ENCODE measurements around the gene TEX19. TPM values are rescaled to one million over a fixed set of nuclear protein-coding genes. Genes with fewer than 3 reads are reported as not detected.

Gene TEX19
- total and polyA plus RNA-seq, 9 of the 15 experiments (the other 6 are each of a cell fraction or from before 2014, with no cell fraction given): 0.10 to 4.9 (median 1.9) TPM

DNA sequence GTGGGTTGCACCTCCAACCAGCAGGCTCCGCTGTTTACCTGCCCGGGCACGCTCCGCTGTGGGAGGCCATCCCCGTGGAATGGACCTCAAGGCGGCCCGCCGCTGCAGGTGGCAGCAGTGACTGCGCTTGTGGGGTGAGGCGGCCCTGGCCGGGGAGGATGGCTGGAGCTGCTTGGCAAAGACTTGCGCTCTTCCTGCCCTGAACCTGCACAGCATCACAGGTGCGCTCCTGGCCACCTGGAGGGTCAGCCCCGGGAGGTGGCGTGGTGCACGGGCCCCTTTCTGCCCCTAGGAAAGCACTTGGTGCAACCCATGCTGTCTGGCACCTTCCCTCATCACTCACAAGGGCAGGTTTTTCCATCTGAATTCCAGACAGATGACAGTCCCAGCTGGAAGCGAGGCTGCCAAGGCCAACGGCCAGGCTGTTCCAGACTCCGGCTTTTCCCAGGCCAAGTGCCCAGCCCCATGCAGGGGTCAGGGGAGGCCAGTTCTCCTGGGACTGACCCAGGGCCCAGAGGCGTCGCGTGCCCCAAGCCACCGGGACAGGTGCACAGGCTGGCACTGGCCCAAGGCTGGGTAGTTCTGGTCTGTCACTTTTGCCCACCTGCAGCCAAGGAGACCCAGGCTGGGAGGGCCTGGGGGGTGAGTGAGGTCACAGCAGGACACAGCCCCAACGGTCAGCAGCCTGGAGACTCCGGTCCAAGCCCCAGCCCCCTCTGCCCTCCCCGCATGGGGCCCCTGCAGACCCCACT, 25.9 kb downstream of the TEX19 start:
- BruUV-seq (replicated peaks): no TSS peak
- intact Hi-C loops (cut with micrococcal nuclease) (no loop called here), in situ Hi-C loops (cut with MboI) (no loop called here)
- Histone ChIP-seq H3K9me1 (ENCODE audit: control insufficient read depth, insufficient read depth, low read length) (no peaks in the 10 kb centered on the region), H3K79me2 (ENCODE audit: control insufficient read depth, insufficient read depth, low read length) (no peaks in the 10 kb centered on the region), H3K9me3 (replicated peaks; ENCODE audit: control insufficient read depth, insufficient read depth, low read depth, low read length) (no peaks in the 10 kb centered on the region), H3K9ac (ENCODE audit: insufficient read depth in 1 of 2, low read depth in 2 of 2, low read length in 2 of 2) (peak overlapping the region in 1 of 2 experiments; percentile 61; a peak in 2 of 4 replicates), H3K27me3 (ENCODE audit: control insufficient read depth in 2 of 2, insufficient read depth in 2 of 2, low read length in 2 of 2) (peaks cover 0 to 7% of the 10 kb centered on the region in 2 experiments; a peak in 1 of 5 replicates), H3K4me1 (replicated peaks in 1 of 2; ENCODE audit: control insufficient read depth in 2 of 2, insufficient read depth in 2 of 2, low read length in 2 of 2) (peaks cover 3 to 63% of the 10 kb centered on the region in 2 experiments; a peak in 3 of 5 replicates), H3K27ac (ENCODE audit: extremely low read depth, low read depth, low read length) (no peak overlapping the region), H3K4me3 (no peak overlapping the region), H3K4me2 (ENCODE audit: insufficient read depth, low read length) (no peak overlapping the region), H3K36me3 (ENCODE audit: control insufficient read depth, insufficient read depth, low read length) (no peaks in the 10 kb centered on the region), H4K20me1 (replicated peaks; ENCODE audit: control insufficient read depth, insufficient read depth, low read length) (no peaks in the 10 kb centered on the region), H2AFZ (ENCODE audit: low read depth, low read length) (no peak overlapping the region)
- DNase-seq (ENCODE audit: extremely low read depth in 1 of 4, low spot score in 3 of 4) (peak in 3 of 4 experiments; percentile 23 to 43 (median 37)), FAIRE-seq (no peak), ATAC-seq (peak; percentile 58)
- WGBS (ENCODE audit: insufficient coverage, low coverage, missing lambda C conversion rate): 25% methylated on average over 24 of the region's 26 CpGs
- POLR2A ChIA-PET: interaction anchor here (0.7 kb wide), 1 partner anchor 18 kb away, joined by 3 read pairs; no protein-coding TSS in a partner anchor
- CTCF ChIA-PET (ENCODE audit: low intra/inter-chr PET ratio): interaction anchor here (0.6 kb wide), 1 partner anchor 148 kb away, joined by 3 read pairs; no protein-coding TSS in a partner anchor
- TF ChIP-seq ZFX (CRISPR knock-in tag; IDR thresholded peaks at IDR 0.05) (no peak), RAD21 (CRISPR knock-in tag; conservative IDR thresholded peaks at IDR 0.05 in 1 of 2, IDR thresholded peaks at IDR 0.05 in 1 of 2) (peak in 1 of 2 experiments; percentile 56; a peak in 2 of 4 replicates), CBFB (CRISPR knock-in tag; IDR thresholded peaks at IDR 0.05) (0 out of 2 replicates have a peak, but pooled peaks have one; percentile 27), SMC3 (conservative IDR thresholded peaks at IDR 0.05; ENCODE audit: insufficient read depth, low read depth, low read length) (0 out of 2 replicates have a peak, but pooled peaks have one; percentile 12), POLR2G (IDR thresholded peaks at IDR 0.05; ENCODE audit: low read depth, low read length) (0 out of 2 replicates have a peak, but pooled peaks have one; percentile 8)
- TF ChIP-seq, protein P1, sequence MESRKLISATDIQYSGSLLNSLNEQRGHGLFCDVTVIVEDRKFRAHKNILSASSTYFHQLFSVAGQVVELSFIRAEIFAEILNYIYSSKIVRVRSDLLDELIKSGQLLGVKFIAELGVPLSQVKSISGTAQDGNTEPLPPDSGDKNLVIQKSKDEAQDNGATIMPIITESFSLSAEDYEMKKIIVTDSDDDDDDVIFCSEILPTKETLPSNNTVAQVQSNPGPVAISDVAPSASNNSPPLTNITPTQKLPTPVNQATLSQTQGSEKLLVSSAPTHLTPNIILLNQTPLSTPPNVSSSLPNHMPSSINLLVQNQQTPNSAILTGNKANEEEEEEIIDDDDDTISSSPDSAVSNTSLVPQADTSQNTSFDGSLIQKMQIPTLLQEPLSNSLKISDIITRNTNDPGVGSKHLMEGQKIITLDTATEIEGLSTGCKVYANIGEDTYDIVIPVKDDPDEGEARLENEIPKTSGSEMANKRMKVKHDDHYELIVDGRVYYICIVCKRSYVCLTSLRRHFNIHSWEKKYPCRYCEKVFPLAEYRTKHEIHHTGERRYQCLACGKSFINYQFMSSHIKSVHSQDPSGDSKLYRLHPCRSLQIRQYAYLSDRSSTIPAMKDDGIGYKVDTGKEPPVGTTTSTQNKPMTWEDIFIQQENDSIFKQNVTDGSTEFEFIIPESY (CRISPR knock-in tag; IDR thresholded peaks at IDR 0.05): peak; percentile 85
- TF ChIP-seq, protein P2, sequence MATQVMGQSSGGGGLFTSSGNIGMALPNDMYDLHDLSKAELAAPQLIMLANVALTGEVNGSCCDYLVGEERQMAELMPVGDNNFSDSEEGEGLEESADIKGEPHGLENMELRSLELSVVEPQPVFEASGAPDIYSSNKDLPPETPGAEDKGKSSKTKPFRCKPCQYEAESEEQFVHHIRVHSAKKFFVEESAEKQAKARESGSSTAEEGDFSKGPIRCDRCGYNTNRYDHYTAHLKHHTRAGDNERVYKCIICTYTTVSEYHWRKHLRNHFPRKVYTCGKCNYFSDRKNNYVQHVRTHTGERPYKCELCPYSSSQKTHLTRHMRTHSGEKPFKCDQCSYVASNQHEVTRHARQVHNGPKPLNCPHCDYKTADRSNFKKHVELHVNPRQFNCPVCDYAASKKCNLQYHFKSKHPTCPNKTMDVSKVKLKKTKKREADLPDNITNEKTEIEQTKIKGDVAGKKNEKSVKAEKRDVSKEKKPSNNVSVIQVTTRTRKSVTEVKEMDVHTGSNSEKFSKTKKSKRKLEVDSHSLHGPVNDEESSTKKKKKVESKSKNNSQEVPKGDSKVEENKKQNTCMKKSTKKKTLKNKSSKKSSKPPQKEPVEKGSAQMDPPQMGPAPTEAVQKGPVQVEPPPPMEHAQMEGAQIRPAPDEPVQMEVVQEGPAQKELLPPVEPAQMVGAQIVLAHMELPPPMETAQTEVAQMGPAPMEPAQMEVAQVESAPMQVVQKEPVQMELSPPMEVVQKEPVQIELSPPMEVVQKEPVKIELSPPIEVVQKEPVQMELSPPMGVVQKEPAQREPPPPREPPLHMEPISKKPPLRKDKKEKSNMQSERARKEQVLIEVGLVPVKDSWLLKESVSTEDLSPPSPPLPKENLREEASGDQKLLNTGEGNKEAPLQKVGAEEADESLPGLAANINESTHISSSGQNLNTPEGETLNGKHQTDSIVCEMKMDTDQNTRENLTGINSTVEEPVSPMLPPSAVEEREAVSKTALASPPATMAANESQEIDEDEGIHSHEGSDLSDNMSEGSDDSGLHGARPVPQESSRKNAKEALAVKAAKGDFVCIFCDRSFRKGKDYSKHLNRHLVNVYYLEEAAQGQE (IDR thresholded peaks at IDR 0.05; ENCODE audit: borderline replicate concordance): peak; percentile 9; the same call in 1 of the 2 replicates
- TF ChIP-seq, protein P2 (CRISPR knock-in tag; IDR thresholded peaks at IDR 0.05; ENCODE audit: low read depth): no peak
